ENCODE measurements around the gene ATG9B. TPM values are rescaled to one million over a fixed set of nuclear protein-coding genes. Genes with fewer than 3 reads are reported as not detected.

The ATG9B gene
- total RNA-seq, 1 donor from 2014 or later = 0.17 TPM

DNA sequence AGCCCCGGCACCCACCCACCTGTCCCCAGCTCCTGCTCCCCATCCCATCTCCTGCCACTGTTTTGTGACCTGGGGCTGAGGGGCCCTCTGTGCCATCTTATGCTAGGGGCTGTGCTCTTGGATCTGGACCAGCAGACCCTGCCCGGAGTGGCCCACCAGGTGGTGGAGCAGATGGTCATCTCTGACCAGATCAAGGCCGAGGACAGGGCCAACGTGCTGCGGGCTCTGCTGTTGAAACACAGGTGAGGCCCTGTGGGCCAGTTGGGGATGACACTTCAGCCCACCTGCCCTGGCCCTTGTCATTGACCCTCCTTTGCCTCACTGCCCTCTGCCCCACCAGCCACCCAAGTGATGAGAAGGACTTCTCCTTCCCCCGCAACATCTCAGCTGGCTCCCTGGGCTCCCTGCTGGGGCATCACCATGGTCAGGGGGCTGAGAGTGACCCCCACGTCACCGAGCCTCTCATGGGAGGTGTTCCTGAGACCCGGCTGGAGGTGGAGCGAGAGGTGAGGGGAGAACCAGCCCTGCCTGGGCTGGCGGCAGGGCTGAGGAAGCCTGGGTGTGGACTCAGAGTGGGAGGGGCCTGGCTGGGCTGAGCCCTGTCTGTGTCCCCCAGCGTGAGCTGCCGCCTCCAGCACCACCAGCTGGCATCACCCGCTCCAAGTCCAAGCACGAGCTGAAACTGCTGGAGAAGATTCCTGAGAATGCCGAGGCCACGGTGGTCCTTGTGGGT is 45.7 kb upstream of the ATG9B start:
- TF ChIP-seq, protein P1, sequence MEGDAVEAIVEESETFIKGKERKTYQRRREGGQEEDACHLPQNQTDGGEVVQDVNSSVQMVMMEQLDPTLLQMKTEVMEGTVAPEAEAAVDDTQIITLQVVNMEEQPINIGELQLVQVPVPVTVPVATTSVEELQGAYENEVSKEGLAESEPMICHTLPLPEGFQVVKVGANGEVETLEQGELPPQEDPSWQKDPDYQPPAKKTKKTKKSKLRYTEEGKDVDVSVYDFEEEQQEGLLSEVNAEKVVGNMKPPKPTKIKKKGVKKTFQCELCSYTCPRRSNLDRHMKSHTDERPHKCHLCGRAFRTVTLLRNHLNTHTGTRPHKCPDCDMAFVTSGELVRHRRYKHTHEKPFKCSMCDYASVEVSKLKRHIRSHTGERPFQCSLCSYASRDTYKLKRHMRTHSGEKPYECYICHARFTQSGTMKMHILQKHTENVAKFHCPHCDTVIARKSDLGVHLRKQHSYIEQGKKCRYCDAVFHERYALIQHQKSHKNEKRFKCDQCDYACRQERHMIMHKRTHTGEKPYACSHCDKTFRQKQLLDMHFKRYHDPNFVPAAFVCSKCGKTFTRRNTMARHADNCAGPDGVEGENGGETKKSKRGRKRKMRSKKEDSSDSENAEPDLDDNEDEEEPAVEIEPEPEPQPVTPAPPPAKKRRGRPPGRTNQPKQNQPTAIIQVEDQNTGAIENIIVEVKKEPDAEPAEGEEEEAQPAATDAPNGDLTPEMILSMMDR (IDR thresholded peaks at IDR 0.05) = no peak
- intact Hi-C loops (cut with DNase I) = no loop called here
- Histone ChIP-seq H3K27me3 (no peaks in the 10 kb centered on the region), H3K4me1 (no peaks in the 10 kb centered on the region), H3K27ac (no peak overlapping the region), H3K9me3 (no peaks in the 10 kb centered on the region), H3K36me3 (peaks cover 100% of the 10 kb centered on the region), H3K4me3 (no peak overlapping the region)
- ATAC-seq (no peak), DNase-seq (no peak)

DNA sequence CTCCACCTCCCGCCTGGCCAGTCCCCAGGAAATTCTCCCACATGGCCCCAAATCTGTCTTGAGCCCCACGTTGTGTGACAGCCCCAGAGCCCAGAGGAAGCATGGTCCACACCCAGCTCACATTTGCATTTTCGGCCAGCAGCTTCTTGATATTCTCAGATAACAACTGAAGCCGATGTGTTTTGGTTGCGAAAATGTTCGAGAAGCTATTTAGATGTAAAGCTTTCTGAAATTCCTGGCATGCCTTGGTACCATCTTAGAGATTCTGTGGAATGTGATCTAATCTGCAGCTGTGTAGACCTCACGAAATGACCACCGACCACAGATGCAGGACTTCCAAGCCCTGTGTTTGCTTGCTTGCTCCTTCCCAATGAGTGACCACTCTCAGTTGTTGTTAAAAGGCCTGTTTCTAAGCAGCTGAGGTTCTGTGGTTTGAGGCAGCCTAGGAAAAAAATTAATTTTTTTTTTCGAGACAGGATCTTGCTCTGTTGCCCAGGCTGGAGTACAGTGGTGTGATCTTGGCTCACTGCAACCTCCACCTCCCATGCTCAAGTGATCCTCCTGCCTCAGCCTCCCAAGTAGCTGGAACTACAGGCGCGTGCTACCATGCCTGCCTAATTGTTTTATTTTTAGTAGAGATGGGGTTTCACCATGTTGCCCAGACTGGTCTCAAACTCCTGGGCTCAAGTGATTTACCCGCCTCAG is 43.9 kb upstream of the ATG9B start:
- Histone ChIP-seq H3K4me1 (no peaks in the 10 kb centered on the region), H3K27me3 (no peaks in the 10 kb centered on the region), H3K36me3 (peaks cover 94% of the 10 kb centered on the region), H3K27ac (no peak overlapping the region), H3K4me3 (no peak overlapping the region), H3K9me3 (no peaks in the 10 kb centered on the region)
- intact Hi-C loops (cut with DNase I) = no loop called here
- DNase-seq (no peak), ATAC-seq (no peak)
- TF ChIP-seq, protein P1 (IDR thresholded peaks at IDR 0.05) = no peak

DNA sequence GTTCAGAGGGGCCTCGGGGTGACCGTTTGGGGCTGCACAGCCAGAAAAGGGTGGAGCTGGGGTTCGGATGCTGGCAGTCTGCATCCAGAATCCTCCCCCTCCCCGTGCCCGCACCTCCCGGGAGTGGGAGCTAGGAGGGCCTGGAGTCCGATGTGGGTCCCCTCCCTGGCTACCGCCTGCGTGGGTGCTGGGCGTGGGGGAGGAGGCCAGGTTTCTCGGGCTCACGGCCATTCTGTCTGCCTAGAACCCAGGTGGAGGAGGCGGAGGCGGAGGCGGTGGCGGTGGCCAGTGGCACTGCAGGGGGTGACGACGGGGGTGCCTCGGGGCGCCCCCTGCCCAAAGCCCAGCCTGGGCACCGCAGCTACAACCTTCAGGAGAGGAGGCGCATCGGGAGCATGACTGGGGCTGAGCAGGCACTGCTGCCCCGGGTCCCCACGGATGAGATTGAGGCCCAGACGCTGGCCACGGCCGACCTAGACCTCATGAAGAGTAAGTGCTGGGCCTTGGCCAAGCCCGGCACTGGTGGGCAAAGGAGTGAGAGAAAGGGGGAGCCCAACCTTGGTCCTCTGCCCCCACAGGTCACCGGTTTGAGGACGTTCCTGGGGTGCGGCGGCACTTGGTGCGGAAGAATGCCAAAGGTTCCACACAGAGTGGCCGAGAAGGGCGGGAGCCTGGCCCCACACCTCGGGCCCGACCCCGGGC is 42.1 kb upstream of the ATG9B start:
- H3K27me3 ChIP-seq = no peaks in the 10 kb centered on the region
- peaks cover 6% of the 10 kb centered on the region for H3K4me1 ChIP-seq
- TF ChIP-seq, protein P1 (IDR thresholded peaks at IDR 0.05) = no peak
- DNase-seq = no peak
- no peak overlapping the region for H3K4me3 ChIP-seq
- H3K27ac ChIP-seq = no peak overlapping the region
- no peak for ATAC-seq
- peaks cover 76% of the 10 kb centered on the region for H3K36me3 ChIP-seq
- no peaks in the 10 kb centered on the region for H3K9me3 ChIP-seq
- intact Hi-C loops (cut with DNase I) = no loop called here

DNA sequence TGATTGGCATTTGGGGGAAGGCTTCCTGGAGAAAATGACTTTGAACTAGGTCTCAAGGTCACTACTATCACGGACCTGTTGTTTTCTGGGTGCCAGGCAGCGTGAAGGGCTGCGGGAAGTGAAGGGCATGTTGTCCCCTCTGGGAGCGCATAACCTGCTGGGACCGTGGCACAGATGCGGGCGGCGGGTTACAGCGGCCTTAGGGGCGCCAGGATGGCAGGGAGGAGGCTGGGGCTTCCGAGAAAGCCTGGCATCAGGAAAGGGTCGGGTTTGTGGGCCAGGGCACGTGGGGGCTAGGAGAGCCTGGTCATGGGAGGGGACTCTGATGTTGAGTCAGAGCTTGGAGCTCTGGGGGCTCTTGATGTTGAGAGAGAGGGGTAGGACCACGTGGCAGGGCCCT is 41.2 kb upstream of the ATG9B start:
- TF ChIP-seq, protein P1 (IDR thresholded peaks at IDR 0.05) = no peak
- no peak overlapping the region for H3K27ac ChIP-seq
- no peaks in the 10 kb centered on the region for H3K27me3 ChIP-seq
- DNase-seq (no peak), ATAC-seq (no peak)
- peaks cover 67% of the 10 kb centered on the region for H3K36me3 ChIP-seq
- no peak overlapping the region for H3K4me3 ChIP-seq
- intact Hi-C loops (cut with DNase I) = no loop called here
- peaks cover 15% of the 10 kb centered on the region for H3K4me1 ChIP-seq
- no peaks in the 10 kb centered on the region for H3K9me3 ChIP-seq

DNA sequence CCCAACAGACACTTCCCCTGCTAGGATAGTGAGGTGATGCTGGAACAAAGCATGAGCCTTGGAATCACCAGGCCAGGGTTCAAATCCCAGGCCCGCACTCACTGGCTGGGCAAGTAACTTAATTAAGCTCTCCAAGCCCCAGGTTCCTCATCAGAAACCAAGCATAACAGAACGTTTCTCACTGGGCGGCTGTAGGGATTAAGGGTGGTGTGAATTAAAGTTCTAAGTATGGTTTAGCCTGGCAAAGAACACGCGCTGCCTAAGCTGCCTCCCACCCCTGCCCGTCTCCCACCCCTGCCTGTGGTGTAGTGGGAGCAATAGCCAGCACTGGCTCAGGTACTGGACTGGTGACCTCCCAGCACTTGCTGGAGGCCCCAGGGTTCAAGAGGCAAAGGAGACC is 40.7 kb upstream of the ATG9B start:
- intact Hi-C loops (cut with DNase I) = no loop called here
- Histone ChIP-seq H3K4me1 (peaks cover 19% of the 10 kb centered on the region), H3K4me3 (no peak overlapping the region), H3K27ac (no peak overlapping the region), H3K36me3 (peaks cover 62% of the 10 kb centered on the region), H3K27me3 (no peaks in the 10 kb centered on the region), H3K9me3 (no peaks in the 10 kb centered on the region)
- ATAC-seq (no peak), DNase-seq (no peak)
- TF ChIP-seq, protein P1 (IDR thresholded peaks at IDR 0.05) = no peak
